Inferior parietal cortex (tissue), 1 donor: Measurements from ENCODE around the gene KIAA0825.
"Not testable (repeated sequence)": the region's sequence is repeated elsewhere in the genome, so short reads cannot be mapped to it uniquely, and the experiment has no call there.

ENCODE experiments used
- DNase-seq: peaks from one replicate; pipeline ENCODE4 v3.0.0-alpha.2; 2016; ENCODE audit errors: extremely low spot score

KIAA0825 gene

GRCh38 chr5:94180761-94181160 is 437.6 kb downstream of the KIAA0825 start:
- DNase-seq, result no peak

GRCh38 chr5:94175912-94176311 is 442.5 kb downstream of the KIAA0825 start:
- DNase-seq, result no peak

GRCh38 chr5:94174748-94175411 is 443.5 kb downstream of the KIAA0825 start:
- DNase-seq, result no peak

GRCh38 chr5:94173100-94173499 is 445.3 kb downstream of the KIAA0825 start:
- DNase-seq, result no peak

- DNase-seq, result not testable (repeated sequence)
These were observed 447.3 kb downstream of the KIAA0825 start for GRCh38 chr5:94171070-94171469.

- not testable (repeated sequence) for DNase-seq
These were observed 448.2 kb downstream of the KIAA0825 start for GRCh38 chr5:94170158-94170557.

- no peak for DNase-seq
These were observed 450.3 kb downstream of the KIAA0825 start for GRCh38 chr5:94168151-94168550.

- no peak for DNase-seq
These were observed 456.6 kb downstream of the KIAA0825 start for GRCh38 chr5:94161801-94162200.

- DNase-seq, result no peak
These were observed 459.3 kb downstream of the KIAA0825 start for GRCh38 chr5:94159144-94159543.

- no peak for DNase-seq
These were observed 460.5 kb downstream of the KIAA0825 start for GRCh38 chr5:94157704-94158539.

GRCh38 chr5:94154672-94155071 is 463.7 kb downstream of the KIAA0825 start:
- no peak for DNase-seq

- DNase-seq, result peak; percentile 27
These were observed 464.5 kb downstream of the KIAA0825 start for GRCh38 chr5:94153736-94154450.

GRCh38 chr5:94143621-94144020 is 474.8 kb downstream of the KIAA0825 start:
- not testable (repeated sequence) for DNase-seq

- DNase-seq, result no peak
These were observed 478.1 kb downstream of the KIAA0825 start for GRCh38 chr5:94140300-94140699.

GRCh38 chr5:94130077-94130476 is 488.3 kb downstream of the KIAA0825 start:
- DNase-seq, result no peak

GRCh38 chr5:94125107-94125506 is 493.3 kb downstream of the KIAA0825 start:
- no peak for DNase-seq

GRCh38 chr5:94116317-94116716 is 502.1 kb downstream of the KIAA0825 start:
- DNase-seq, result not testable (repeated sequence)

- no peak for DNase-seq
These were observed 505.3 kb downstream of the KIAA0825 start for GRCh38 chr5:94113087-94113486.

- peak; percentile 93 for DNase-seq
These were observed 507.0 kb downstream of the KIAA0825 start for GRCh38 chr5:94111209-94112004.

GRCh38 chr5:94103514-94104245 is 514.7 kb downstream of the KIAA0825 start:
- DNase-seq, result no peak
